ENCODE data around the gene PLCB3. TPM values are rescaled to one million over a fixed set of nuclear protein-coding genes. Genes with fewer than 3 reads are reported as not detected.

Gene PLCB3
- total RNA-seq, 8 experiments from 2014 or later, result 5.6 to 29.5 (median 9.8) TPM

- WGBS, 10 experiments, result 0 to 1% (median 0%) methylated on average over 4 to 27 of the region's 43 CpGs; no CpG with 5 or more reads in 4 of the 10 experiments
- Histone ChIP-seq H3K4me3 (peak within 1 kb of the TSS; percentile 43 to 84 (median 57)), H3K27ac (peak within 1 kb of the TSS; percentile 99), H3K4me1 (replicated peaks in 1 of 2) (peaks cover 11 to 12% of the 10 kb centered on the region in 2 donors)
- in situ Hi-C loops (cut with MboI; ENCODE audit: low pct_unique_long_range_greater_than_20kb in 2 of 9, low sequenced_read_pairs in 9 of 9, unreplicated experiment in 9 of 9), result no loop called here
- ATAC-seq (replicated peaks in 6 of 8), result peak; percentile 65 to 87 (median 80)
Observed at GRCh38 chr11:64317325-64317960, 66.1 kb downstream of the PLCB3 start, which contains the start of gene TRMT112. TRMT112 (minus strand) TSS chr11:64317559; CDS start chr11:64317526, 33 bp downstream.

- ATAC-seq (replicated peaks in 6 of 8), result peak; percentile 60 to 90 (median 85)
- in situ Hi-C loops (cut with MboI; ENCODE audit: low pct_unique_long_range_greater_than_20kb in 2 of 9, low sequenced_read_pairs in 9 of 9, unreplicated experiment in 9 of 9), result no loop called here
- H3K27ac ChIP-seq, result peak within 1 kb of the TSS; percentile 99
- peak within 1 kb of the TSS; percentile 43 to 84 (median 57) for H3K4me3 ChIP-seq
- 0 to 2% (median 0%) methylated on average over 2 to 20 of the region's 61 CpGs; no CpG with 5 or more reads in 5 of the 10 experiments for WGBS, 10 experiments
- peaks cover 11 to 12% of the 10 kb centered on the region in 2 donors for H3K4me1 ChIP-seq (replicated peaks in 1 of 2)
Observed at GRCh38 chr11:64317961-64318765, 66.8 kb downstream of the PLCB3 start, which contains the start of gene PRDX5. PRDX5 (plus strand) TSS chr11:64318121; CDS start chr11:64318216, 95 bp downstream.

Other genes with a start within 250 kb of the PLCB3 start
- gene FLRT1, start 215.6 kb upstream of the PLCB3 start, total RNA-seq, result 10 to 100 TPM in 1 of 8 experiments, 1 to 10 TPM in 6, under 1 TPM in 1; 0.31 to 10.1 (median 3.6) TPM
- 10 to 100 TPM; 10.2 to 47.7 (median 16.6) TPM for gene MACROD1, start 85.4 kb upstream of the PLCB3 start, total RNA-seq
- 100 to 1,000 TPM; 110 to 251 (median 163) TPM for gene STIP1, start 65.4 kb upstream of the PLCB3 start, total RNA-seq
- gene FERMT3, start 44.8 kb upstream of the PLCB3 start, total RNA-seq, result 1 to 10 TPM in 7 of 8 experiments, under 1 TPM in 1; 0.63 to 3.2 (median 2.2) TPM
- 10 to 100 TPM; 31.8 to 59.9 (median 35.5) TPM for gene TRPT1, start 25.3 kb upstream of the PLCB3 start, total RNA-seq
- 10 to 100 TPM; 17.3 to 65.4 (median 35.4) TPM for gene NUDT22, start 25.3 kb upstream of the PLCB3 start, total RNA-seq
- 10 to 100 TPM; 13.2 to 51.7 (median 26.9) TPM for gene DNAJC4, start 21.0 kb upstream of the PLCB3 start, total RNA-seq
- gene VEGFB, start 16.9 kb upstream of the PLCB3 start, total RNA-seq, result 10 to 100 TPM; 21.2 to 72.8 (median 30.3) TPM
- gene FKBP2, start 10.4 kb upstream of the PLCB3 start, total RNA-seq, result 100 to 1,000 TPM in 3 of 8 experiments, 10 to 100 TPM in 5; 61.8 to 156 (median 85.0) TPM
- 100 to 1,000 TPM in 5 of 8 experiments, 10 to 100 TPM in 3; 81.6 to 289 (median 142) TPM for gene PPP1R14B, start 4.6 kb upstream of the PLCB3 start, total RNA-seq
- 100 to 1,000 TPM in 1 of 8 experiments, 10 to 100 TPM in 7; 38.6 to 119 (median 65.6) TPM for gene BAD, start 33.1 kb downstream of the PLCB3 start, total RNA-seq
- gene GPR137, start 34.3 kb downstream of the PLCB3 start, total RNA-seq, result 10 to 100 TPM; 18.9 to 37.6 (median 22.5) TPM
- gene KCNK4, start 39.8 kb downstream of the PLCB3 start, total RNA-seq, result under 1 TPM in 5 of 8 experiments, not detected in 3; 0.25 to 0.78 (median 0.61) TPM
- gene CATSPERZ, start 48.8 kb downstream of the PLCB3 start, total RNA-seq, result 1 to 10 TPM in 3 of 8 experiments, under 1 TPM in 2, not detected in 3; 0.76 to 1.9 (median 1.2) TPM
- gene ESRRA, start 54.0 kb downstream of the PLCB3 start, total RNA-seq, result 10 to 100 TPM in 7 of 8 experiments, 1 to 10 TPM in 1; 9.3 to 75.7 (median 19.1) TPM
- 100 to 1,000 TPM; 169 to 349 (median 254) TPM for gene TRMT112, start 66.0 kb downstream of the PLCB3 start, total RNA-seq
- 100 to 1,000 TPM; 218 to 801 (median 352) TPM for gene PRDX5, start 66.6 kb downstream of the PLCB3 start, total RNA-seq
- 1 to 10 TPM in 7 of 8 experiments, under 1 TPM in 1; 0.90 to 8.6 (median 3.0) TPM for gene CCDC88B, start 88.7 kb downstream of the PLCB3 start, total RNA-seq
- gene RPS6KA4, start 107.6 kb downstream of the PLCB3 start, total RNA-seq, result 10 to 100 TPM in 4 of 8 experiments, 1 to 10 TPM in 4; 5.0 to 48.1 (median 12.3) TPM